Fibroblast of lung (primary cell): Measurements from ENCODE around the gene CAND1. TPM values are rescaled to one million over a fixed set of nuclear protein-coding genes. Genes with fewer than 3 reads are reported as not detected.
A peak's percentile ranks its signal among the peaks of the same experiment; 100 is the strongest.

ENCODE experiments used
- DNase-seq, 2 donors: peaks; one replicate each; pipeline versions ENCODE4 v3.0.0 to v3.0.0-alpha.2; 2010; ENCODE audit warnings: low read depth in 2 of 2
- H2AFZ ChIP-seq: 2 replicates; pipeline ENCODE4 v1.5.1; 2012; ENCODE audit warnings: low read length, control low read depth, inconsistent platforms
- H3K27ac ChIP-seq: 2 replicates; pipeline ENCODE4 v1.5.1; 2011; ENCODE audit warnings: low read length, control low read depth; ENCODE audit not compliant: insufficient read depth
- H3K27me3 ChIP-seq: 2 replicates; pipeline ENCODE4 v1.5.1; 2011; ENCODE audit warnings: mild to moderate bottlenecking, low read length; ENCODE audit not compliant: control insufficient read depth, insufficient read depth
- H3K36me3 ChIP-seq: 2 replicates; pipeline ENCODE4 v1.5.1; 2011; ENCODE audit warnings: low read length; ENCODE audit not compliant: control insufficient read depth, insufficient read depth
- H3K4me1 ChIP-seq: 2 replicates; pipeline ENCODE4 v1.5.1; 2011; ENCODE audit warnings: low read length; ENCODE audit not compliant: control insufficient read depth, insufficient read depth; ENCODE audit errors: extremely low read depth
- H3K4me2 ChIP-seq: 2 replicates; pipeline ENCODE4 v1.5.1; 2011; ENCODE audit warnings: low read length, control low read depth; ENCODE audit not compliant: insufficient read depth; ENCODE audit errors: extremely low read depth
- H3K4me3 ChIP-seq, 4 experiments: fragments of 200-600 bp in 1 of 4; sonication (generic) in 1 of 4; replicated peaks in 1 of 4; 2 replicates each; pipeline ENCODE4 v1.5.1; 2011 to 2016; ENCODE audit warnings: low read length in 4 of 4, low read depth in 3 of 4, mild to moderate bottlenecking in 3 of 4, control low read depth in 2 of 4, inconsistent platforms in 1 of 4, mixed read lengths in 1 of 4; ENCODE audit not compliant: insufficient read depth in 1 of 4; ENCODE audit errors: control extremely low read depth in 1 of 4
- H3K79me2 ChIP-seq: 2 replicates; pipeline ENCODE4 v1.5.1; 2012; ENCODE audit warnings: mild to moderate bottlenecking, low read length, inconsistent platforms; ENCODE audit not compliant: control insufficient read depth, insufficient read depth
- H3K9ac ChIP-seq: 2 replicates; pipeline ENCODE4 v1.5.1; 2011; ENCODE audit warnings: mild to moderate bottlenecking, low read length, control low read depth; ENCODE audit not compliant: insufficient read depth
- H3K9me3 ChIP-seq: 2 replicates; pipeline ENCODE4 v1.5.1; 2012; ENCODE audit warnings: low read depth, low read length; ENCODE audit not compliant: control insufficient read depth, insufficient read depth
- H4K20me1 ChIP-seq: 2 replicates; pipeline ENCODE4 v1.5.1; 2011; ENCODE audit warnings: low read length; ENCODE audit not compliant: control insufficient read depth, insufficient read depth; ENCODE audit errors: extremely low read depth
- CTCF ChIP-seq, 2 donors: IDR thresholded peaks in 1 of 2; conservative IDR thresholded peaks in 1 of 2; 1 replicate in 1 of 2; 2 replicates in 1 of 2; pipeline ENCODE4 v1.5.1; 2011 to 2012; ENCODE audit warnings: low read length in 2 of 2, control low read depth in 1 of 2, inconsistent platforms in 1 of 2, low read depth in 1 of 2, mild to moderate bottlenecking in 1 of 2
- EZH2 ChIP-seq: IDR thresholded peaks from 2 replicates; pipeline ENCODE4 v1.5.1; 2012; ENCODE audit warnings: low read length, control low read depth, mild to moderate bottlenecking; ENCODE audit errors: missing control alignments
- polyA plus RNA-seq, 2 donors: library from polyadenylated mRNA; depleted of rRNA in 1 of 2; stranded (reverse) in 1 of 2; unstranded in 1 of 2; fragments of >200 nt; gene quantifications; 2 replicates each; pipeline ENCODE4 v1.2.1, GENCODE V29; 2011 to 2012; ENCODE audit warnings: missing spikeins in 1 of 2
- total RNA-seq: library from RNA; depleted of rRNA; stranded (reverse); fragments of >200 nt; gene quantifications from 2 replicates; pipeline ENCODE4 v1.2.1, GENCODE V29; 2014

Gene CAND1
- total and polyA plus RNA-seq, 2 donors (not counting 1 experiment from before 2014, with no cell fraction given) = 101 to 133 TPM

DNA sequence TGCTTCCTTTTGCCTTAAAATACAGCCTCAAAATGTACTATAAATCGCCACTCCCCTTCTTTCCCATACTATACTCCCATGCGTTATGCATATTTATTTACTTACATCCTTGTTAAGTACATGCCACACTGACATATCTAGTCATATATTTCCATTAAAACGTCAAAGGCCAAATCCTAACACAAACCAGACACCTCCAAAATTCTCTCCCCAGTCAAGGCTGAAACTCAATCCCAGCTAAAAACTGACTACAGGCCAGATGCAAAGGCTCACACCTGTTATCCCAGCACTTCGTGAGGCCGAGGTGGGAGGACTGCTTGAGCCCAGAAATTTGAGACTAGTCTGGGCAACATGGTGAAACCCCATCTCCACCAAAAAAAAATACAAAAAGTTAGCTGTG lies 5.7 kb upstream of the CAND1 start:
- Histone ChIP-seq H3K36me3 (no peaks in the 10 kb centered on the region), H2AFZ (no peak overlapping the region), H4K20me1 (no peaks in the 10 kb centered on the region), H3K4me3 (no peak overlapping the region), H3K79me2 (no peaks in the 10 kb centered on the region), H3K27ac (no peak overlapping the region), H3K27me3 (no peaks in the 10 kb centered on the region), H3K9ac (no peak overlapping the region), H3K4me1 (no peaks in the 10 kb centered on the region), H3K9me3 (no peaks in the 10 kb centered on the region), H3K4me2 (no peak overlapping the region)
- DNase-seq = no peak
- no peak for TF ChIP-seq CTCF (conservative IDR thresholded peaks at IDR 0.05 in 1 of 2, IDR thresholded peaks at IDR 0.05 in 1 of 2; ENCODE audit: low read depth in 1 of 2, low read length in 2 of 2)
- no peak for TF ChIP-seq EZH2

- H3K4me1 ChIP-seq = no peaks in the 10 kb centered on the region
- H3K79me2 ChIP-seq = peaks cover 38% of the 10 kb centered on the region
- peaks cover 2% of the 10 kb centered on the region for H4K20me1 ChIP-seq
- no peaks in the 10 kb centered on the region for H3K27me3 ChIP-seq
- H3K9me3 ChIP-seq = no peaks in the 10 kb centered on the region
- peak overlapping the region; percentile 98 for H3K27ac ChIP-seq
- peak; percentile 99 to 100 for DNase-seq
- H3K4me3 ChIP-seq = peak overlapping the region; percentile 68 to 96 (median 84)
- TF ChIP-seq CTCF (conservative IDR thresholded peaks at IDR 0.05 in 1 of 2, IDR thresholded peaks at IDR 0.05 in 1 of 2; ENCODE audit: low read depth in 1 of 2, low read length in 2 of 2) = no peak
- no peak for TF ChIP-seq EZH2
- H3K9ac ChIP-seq = peak overlapping the region; percentile 95
- H3K4me2 ChIP-seq = peak overlapping the region; percentile 98
- peak overlapping the region; percentile 98 for H2AFZ ChIP-seq
- no peaks in the 10 kb centered on the region for H3K36me3 ChIP-seq
Observed at GRCh38 chr12:67268335-67268895, 743 bp upstream of the CAND1 start.

GRCh38 chr12:67269633-67270573 lies 745 bp downstream of the CAND1 start:
- no peaks in the 10 kb centered on the region for H3K4me1 ChIP-seq
- peak overlapping the region; percentile 38 for H3K4me2 ChIP-seq
- H3K27ac ChIP-seq = peak overlapping the region; percentile 98
- H3K36me3 ChIP-seq = no peaks in the 10 kb centered on the region
- TF ChIP-seq EZH2 (no peak), CTCF (conservative IDR thresholded peaks at IDR 0.05 in 1 of 2, IDR thresholded peaks at IDR 0.05 in 1 of 2; ENCODE audit: low read depth in 1 of 2, low read length in 2 of 2) (no peak)
- H3K27me3 ChIP-seq = no peaks in the 10 kb centered on the region
- H2AFZ ChIP-seq = peak overlapping the region; percentile 65
- no peaks in the 10 kb centered on the region for H3K9me3 ChIP-seq
- peak; percentile 30 to 39 for DNase-seq
- H4K20me1 ChIP-seq = peaks cover 2% of the 10 kb centered on the region
- peaks cover 53% of the 10 kb centered on the region for H3K79me2 ChIP-seq
- peak overlapping the region; percentile 95 for H3K9ac ChIP-seq
- H3K4me3 ChIP-seq = peak overlapping the region; percentile 80 to 96 (median 88)
